Stimulated activated CD8-positive, alpha-beta memory T cell treated with anti-CD3 and anti-CD28 coated beads, Interleukin-4, amount 100 ng/mL, for 1 hour (primary cell): ENCODE results near the gene AGK.
"Not testable (repeated sequence)": the region's sequence is repeated elsewhere in the genome, so short reads cannot be mapped to it uniquely, and the experiment has no call there.

Experiments
- DNase-seq, 2 donors: peaks; one replicate each; pipeline ENCODE4 v3.0.0-alpha.2; 2020; ENCODE audit warnings: low read depth in 2 of 2, low spot score in 1 of 2

AGK gene

GRCh38 chr7:141645188-141645587 lies 94.0 kb downstream of the AGK start:
- no peak for DNase-seq

GRCh38 chr7:141646826-141647480 lies 95.7 kb downstream of the AGK start:
- no peak for DNase-seq

- DNase-seq = not testable (repeated sequence)
Observed at GRCh38 chr7:141647701-141648100, 96.5 kb downstream of the AGK start.

GRCh38 chr7:141648276-141649114 lies 97.3 kb downstream of the AGK start:
- no peak for DNase-seq

DNA sequence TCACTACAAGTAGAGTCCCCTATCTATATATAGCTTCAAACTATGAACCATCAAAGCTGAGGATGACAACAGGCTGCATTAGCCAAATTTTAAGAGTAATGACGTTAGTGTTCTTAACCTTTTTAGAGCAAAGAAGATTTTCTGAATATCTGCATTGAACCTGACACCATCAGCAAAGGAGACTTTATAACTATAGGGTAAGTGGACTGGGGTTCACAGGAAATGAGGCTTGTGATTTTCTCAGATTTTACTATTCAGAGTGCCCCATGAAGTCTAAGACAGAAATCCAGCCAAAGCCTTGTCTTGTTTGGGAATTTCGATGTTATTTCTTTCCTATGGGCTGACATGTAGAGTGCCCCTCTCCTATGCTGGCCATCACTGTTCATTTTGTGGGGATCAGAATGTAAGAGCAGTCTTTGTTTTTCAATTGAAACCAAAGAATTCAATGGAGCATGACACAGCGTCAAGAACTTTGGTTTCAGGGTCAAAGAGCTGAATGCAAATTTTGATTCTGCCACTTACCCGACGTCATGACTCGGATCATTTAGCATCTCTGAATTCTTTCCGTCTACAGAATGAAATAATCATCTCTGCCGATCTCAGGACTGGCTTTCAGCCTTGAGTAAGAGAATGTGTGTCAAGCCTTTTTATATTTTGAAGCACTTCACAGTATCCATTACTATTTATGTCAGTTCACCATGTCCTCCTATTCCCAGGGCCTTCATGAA lies 98.1 kb downstream of the AGK start:
- no peak for DNase-seq

DNA sequence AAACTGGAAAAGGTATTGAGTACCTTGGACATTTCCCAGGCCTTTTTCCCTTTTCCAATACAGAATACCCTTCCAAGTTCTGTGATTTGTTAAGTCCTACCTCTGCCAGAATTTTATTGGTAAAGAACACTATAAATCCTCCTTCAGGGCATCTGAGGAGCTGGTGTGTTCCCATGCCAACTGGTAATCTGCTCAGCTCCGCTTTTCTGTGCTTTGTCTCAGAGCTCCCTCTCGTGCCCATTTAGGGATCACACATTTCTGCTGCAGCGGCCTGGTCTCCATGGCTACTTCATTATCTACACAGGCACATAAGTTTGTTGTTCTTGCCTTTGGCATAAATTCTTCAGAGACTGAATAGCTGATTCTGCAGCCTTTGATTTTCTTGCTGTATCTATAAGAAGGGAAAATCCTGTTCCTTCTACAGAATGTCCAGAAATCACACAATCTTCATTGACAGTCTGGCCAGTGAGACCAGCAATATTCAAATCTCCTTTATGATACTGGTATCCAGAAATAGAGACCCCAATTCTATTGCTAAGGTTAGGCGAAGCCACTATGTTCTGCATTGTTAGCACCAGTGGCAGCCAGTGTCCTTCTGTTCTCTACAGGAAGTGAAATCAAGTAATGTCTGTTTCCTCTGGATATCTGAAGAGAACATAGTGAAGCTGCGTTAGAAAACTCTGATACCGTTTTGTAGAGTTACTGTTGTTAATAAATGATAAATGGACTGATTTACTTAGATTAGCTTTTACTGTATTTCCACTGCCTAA lies 98.8 kb downstream of the AGK start:
- DNase-seq = no peak

DNA sequence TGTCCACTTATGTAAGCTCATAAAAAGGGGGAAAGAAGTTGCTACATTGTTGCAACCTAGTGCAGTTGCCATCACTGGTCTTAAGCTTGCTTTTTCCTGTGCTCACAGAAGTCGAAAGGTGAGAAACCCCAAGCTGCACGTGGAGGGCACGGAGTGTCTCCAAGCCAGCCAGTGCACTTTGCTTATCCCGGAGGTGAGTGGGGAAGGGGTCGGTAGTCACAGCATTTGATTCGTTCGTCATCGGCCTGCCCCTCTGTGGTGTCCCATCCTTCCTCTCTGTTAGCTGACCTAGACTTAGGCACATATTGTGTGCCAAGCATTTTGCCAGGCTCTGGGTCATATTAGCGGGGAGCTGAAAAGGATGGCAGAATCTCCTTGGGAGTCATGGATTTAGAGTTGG lies 100.2 kb downstream of the AGK start:
- DNase-seq = no peak

DNA sequence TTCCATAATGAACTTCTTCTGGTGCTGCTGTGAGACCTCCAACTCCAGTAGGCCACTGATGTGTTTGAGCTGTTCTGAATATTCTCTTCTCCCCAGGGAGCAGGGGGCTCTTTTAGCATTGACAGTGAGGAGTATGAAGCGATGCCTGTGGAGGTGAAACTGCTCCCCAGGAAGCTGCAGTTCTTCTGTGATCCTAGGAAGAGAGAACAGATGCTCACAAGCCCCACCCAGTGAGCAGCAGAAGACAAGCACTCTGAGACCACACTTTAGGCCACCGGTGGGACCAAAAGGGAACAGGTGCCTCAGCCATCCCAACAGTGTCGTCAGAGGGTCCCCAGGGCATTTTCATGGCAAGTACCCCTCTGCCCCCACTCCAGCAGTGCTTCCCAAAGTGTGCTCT lies 101.5 kb downstream of the AGK start:
- no peak for DNase-seq

DNA sequence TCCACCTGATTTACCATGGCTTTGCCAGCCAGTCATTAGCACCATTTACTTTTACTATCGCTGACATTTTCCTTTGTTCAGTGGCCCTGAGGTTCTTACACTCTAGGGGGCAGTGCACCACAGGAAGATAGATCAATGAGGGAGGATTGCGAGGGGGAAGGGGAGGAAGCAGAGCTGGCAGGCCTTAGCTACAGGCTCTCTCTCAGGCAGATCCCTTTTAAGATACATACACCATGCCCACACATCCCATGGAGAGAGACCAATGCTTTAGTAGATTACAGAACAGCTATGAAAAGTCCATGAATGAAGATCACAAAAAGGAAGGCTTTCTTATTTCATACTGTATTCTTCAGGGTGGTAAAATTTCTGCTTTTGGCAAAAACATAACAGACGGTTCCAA lies 103.3 kb downstream of the AGK start:
- peak; percentile 4 to 11 for DNase-seq

DNA sequence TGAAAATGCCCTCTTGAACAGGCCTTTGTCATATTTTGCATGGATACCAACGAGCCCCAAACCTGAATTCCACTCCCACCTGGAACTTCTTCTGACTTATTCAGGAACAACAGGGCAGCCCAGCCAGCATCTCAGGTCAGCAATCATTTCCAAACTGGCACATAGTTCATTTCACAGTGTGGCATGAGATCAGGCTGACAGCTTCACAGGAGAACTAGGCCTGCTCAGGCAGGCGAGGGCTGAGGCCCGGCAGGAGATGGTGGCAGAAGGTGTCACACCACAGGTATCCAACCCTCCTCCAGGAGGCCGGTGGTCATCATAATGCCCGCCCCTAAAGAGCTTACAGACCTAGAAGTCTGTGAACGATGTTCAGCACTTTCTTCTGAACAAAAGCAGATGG lies 108.3 kb downstream of the AGK start:
- DNase-seq = no peak

- no peak for DNase-seq
Observed at GRCh38 chr7:141660259-141660658, 109.0 kb downstream of the AGK start.

- DNase-seq = no peak
Observed at GRCh38 chr7:141663081-141663849, 112.1 kb downstream of the AGK start.

- DNase-seq = no peak
Observed at GRCh38 chr7:141664450-141664849, 113.2 kb downstream of the AGK start.

DNA sequence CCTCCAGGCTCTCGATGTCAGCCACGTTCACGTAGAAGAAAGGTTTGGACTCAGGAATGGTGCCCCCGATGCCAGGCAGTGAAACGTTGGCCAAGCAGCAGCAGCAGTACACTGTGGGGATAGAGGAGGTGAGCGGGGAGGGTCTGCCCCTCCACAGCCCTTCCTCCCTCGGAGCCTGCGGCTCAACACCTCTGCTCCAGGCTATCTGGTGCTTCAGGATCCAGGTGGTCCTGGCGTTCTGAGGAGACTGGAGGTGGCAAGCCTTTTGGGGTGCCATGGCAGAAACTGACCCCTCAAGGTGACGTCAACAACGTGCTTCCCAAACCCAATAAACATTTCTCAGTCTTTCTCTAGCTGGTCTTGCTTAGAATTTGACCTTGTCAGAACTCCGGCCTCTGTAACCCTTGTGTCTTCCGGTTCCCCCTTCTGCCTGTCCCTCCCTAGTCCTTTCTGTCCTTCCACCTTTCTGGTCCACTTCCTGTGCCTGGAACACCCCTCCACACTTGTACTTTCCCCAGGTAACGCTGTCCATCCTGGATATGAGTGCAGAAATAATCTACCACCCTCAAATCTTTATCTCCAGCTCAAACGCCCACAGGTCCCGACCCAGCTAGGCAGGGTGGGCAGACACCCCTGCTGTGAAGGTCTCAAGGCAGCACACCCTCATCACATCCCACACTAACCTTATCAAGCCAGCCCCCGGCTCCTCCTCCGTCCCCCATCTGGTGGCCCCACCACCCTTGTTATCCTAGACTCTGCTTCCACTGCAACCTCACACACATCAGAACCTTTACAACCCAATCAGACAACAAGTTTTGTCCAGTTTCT lies 114.2 kb downstream of the AGK start:
- no peak for DNase-seq

DNA sequence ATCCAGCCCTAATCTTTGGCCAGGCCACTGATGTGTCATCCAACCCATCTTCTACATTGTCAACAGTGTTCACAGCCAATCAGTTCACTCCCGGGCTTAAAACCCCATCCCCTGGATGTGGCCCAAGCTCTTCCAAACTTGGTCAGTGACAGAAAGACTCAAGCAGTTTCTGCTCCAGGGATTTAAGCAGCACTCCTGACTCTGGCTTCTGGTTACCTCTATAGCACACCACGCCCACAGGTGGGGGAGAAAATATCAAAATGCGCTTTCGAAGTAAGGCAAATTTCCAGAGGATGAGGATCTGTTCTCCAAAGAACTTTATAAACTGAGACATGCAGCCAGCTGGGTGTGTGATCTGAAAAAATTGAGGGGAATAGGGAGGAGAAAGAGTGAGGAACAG lies 114.9 kb downstream of the AGK start:
- no peak for DNase-seq

- DNase-seq = no peak
Observed at GRCh38 chr7:141668853-141669252, 117.6 kb downstream of the AGK start.

DNA sequence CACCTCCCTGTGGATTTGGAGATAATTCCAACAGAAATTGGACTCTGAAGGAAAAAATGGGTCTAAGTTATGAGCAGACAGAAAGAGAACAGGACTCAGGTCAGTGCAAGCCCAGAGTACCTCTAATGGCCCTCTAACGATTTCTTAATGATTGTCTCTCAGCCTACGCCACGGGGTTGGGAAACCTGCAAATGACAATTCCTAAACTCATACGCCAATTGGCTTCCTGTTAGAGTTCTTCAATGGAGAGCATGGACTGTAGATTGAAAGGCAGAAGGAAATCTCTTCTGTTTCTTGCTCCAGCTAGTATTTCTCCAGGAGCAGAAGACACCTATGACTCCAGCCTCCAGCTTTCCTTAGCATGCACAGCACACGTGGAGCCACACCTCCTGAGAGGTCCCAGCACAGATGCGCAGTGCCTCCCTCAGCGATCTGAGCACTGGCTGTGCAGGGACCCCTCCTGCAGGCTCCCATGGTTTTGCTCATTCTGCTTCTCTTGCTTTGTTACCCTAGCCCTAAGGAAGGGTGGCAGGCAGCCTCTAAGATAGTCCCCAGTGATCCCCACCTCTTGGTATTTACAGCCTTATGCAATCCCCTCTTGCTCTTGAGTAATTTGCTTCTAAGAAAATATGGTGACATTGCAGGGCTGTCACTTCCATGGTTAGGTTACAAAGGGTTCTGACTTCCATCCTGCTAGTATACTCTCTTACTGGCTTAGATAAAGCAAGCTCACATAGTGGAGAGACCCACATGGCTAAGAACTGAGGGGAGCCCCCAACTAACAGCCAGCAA lies 120.7 kb downstream of the AGK start:
- DNase-seq = no peak

GRCh38 chr7:141673346-141673745 lies 122.1 kb downstream of the AGK start:
- no peak for DNase-seq

- DNase-seq = no peak
Observed at GRCh38 chr7:141674171-141674671, 123.0 kb downstream of the AGK start.
